Loucy (cell line): ENCODE data around the gene RHAG.

Experiments
- H2AFZ ChIP-seq: fragments of 200-600 bp; sonication (generic); 2 replicates; pipeline ENCODE4 v1.6.0; 2016; ENCODE audit warnings: antibody characterized with exemption, mild to moderate bottlenecking, low read length, moderate library complexity
- H3F3A ChIP-seq: fragments of 200-600 bp; 2 replicates; pipeline ENCODE4 v1.6.0; 2016; ENCODE audit warnings: antibody characterized with exemption, low read depth, mild to moderate bottlenecking
- H3K27me3 ChIP-seq: fragments of 200-600 bp; sonication (generic); 2 replicates; pipeline ENCODE4 v1.6.1; 2014; ENCODE audit warnings: low read length, mild to moderate bottlenecking; ENCODE audit not compliant: insufficient read depth, poor library complexity, severe bottlenecking
- H3K36me3 ChIP-seq: fragments of 200-600 bp; sonication (generic); 2 replicates; pipeline ENCODE4 v1.6.1; 2016; ENCODE audit warnings: low read length; ENCODE audit not compliant: insufficient read depth
- H3K4me1 ChIP-seq: fragments of 200-600 bp; sonication (generic); 2 replicates; pipeline ENCODE4 v1.5.1; 2014; ENCODE audit warnings: low read length, mild to moderate bottlenecking; ENCODE audit not compliant: insufficient read depth, poor library complexity, severe bottlenecking
- H3K4me2 ChIP-seq: fragments of 200-600 bp; sonication (generic); 2 replicates; pipeline ENCODE4 v1.6.0; 2014; ENCODE audit warnings: antibody characterized with exemption, low read length, low read depth, mild to moderate bottlenecking; ENCODE audit not compliant: poor library complexity, severe bottlenecking
- H3K4me3 ChIP-seq: fragments of 200-600 bp; sonication (generic); 2 replicates; pipeline ENCODE4 v1.5.1; 2014; ENCODE audit warnings: low read length, mild to moderate bottlenecking, mixed read lengths; ENCODE audit not compliant: poor library complexity, severe bottlenecking
- H3K79me2 ChIP-seq: fragments of 200-600 bp; sonication (generic); 2 replicates; pipeline ENCODE4 v1.6.1; 2014; ENCODE audit warnings: low read length; ENCODE audit not compliant: insufficient read depth
- H3K9ac ChIP-seq: fragments of 200-600 bp; sonication (generic); 2 replicates; pipeline ENCODE4 v1.6.0; 2014; ENCODE audit warnings: mild to moderate bottlenecking, low read depth, low read length, moderate library complexity; ENCODE audit not compliant: poor library complexity, severe bottlenecking
- H3K9me2 ChIP-seq: fragments of 200-600 bp; sonication (generic); replicated peaks from 2 replicates; pipeline ENCODE4 v1.6.1; 2016; ENCODE audit warnings: low read depth, low read length, mixed read lengths
- H3K9me3 ChIP-seq: fragments of 200-600 bp; sonication (generic); 2 replicates; pipeline ENCODE4 v1.6.1; 2014; ENCODE audit warnings: mild to moderate bottlenecking, antibody characterized with exemption, low read length, low read depth; ENCODE audit not compliant: insufficient read depth
- H4K20me1 ChIP-seq: fragments of 200-600 bp; sonication (generic); 2 replicates; pipeline ENCODE4 v1.6.0; 2014; ENCODE audit warnings: antibody characterized with exemption, low read length, mild to moderate bottlenecking; ENCODE audit not compliant: insufficient read depth, poor library complexity, severe bottlenecking
- EZH2phosphoT487 ChIP-seq: fragments of 200-600 bp; IDR thresholded peaks from 2 replicates; pipeline ENCODE4 v1.6.1; 2018; ENCODE audit warnings: antibody characterized with exemption, mild to moderate bottlenecking, moderate library complexity, borderline replicate concordance
- TF ChIP-seq, protein P1 (sequence below): fragments of 200-600 bp; sonication (generic); conservative IDR thresholded peaks from 2 replicates; pipeline ENCODE4 v1.5.1; 2014; ENCODE audit warnings: mild to moderate bottlenecking, antibody characterized with exemption, low read length

Gene RHAG

DNA sequence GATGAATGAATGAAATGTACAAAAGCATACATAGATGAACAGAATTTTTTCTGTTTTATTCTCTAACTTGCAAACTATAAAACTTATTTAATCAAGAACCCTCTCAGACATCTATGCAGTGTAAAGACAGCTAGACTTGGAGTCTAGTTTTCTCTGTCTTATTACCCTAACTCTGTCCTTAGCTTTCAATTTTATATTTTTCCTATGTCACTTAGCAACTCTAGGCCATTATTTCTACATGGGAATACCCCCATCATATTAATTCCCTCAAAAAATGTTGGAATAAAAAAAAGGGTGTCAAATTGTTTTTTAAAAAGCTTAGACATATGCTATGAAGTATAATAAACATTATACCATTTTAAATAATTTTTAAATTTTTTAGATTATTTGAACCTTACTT lies 1.2 kb downstream of the RHAG start:
- no peak for TF ChIP-seq EZH2phosphoT487
- TF ChIP-seq, protein P1, sequence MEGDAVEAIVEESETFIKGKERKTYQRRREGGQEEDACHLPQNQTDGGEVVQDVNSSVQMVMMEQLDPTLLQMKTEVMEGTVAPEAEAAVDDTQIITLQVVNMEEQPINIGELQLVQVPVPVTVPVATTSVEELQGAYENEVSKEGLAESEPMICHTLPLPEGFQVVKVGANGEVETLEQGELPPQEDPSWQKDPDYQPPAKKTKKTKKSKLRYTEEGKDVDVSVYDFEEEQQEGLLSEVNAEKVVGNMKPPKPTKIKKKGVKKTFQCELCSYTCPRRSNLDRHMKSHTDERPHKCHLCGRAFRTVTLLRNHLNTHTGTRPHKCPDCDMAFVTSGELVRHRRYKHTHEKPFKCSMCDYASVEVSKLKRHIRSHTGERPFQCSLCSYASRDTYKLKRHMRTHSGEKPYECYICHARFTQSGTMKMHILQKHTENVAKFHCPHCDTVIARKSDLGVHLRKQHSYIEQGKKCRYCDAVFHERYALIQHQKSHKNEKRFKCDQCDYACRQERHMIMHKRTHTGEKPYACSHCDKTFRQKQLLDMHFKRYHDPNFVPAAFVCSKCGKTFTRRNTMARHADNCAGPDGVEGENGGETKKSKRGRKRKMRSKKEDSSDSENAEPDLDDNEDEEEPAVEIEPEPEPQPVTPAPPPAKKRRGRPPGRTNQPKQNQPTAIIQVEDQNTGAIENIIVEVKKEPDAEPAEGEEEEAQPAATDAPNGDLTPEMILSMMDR = no peak
- no peak overlapping the region for H2AFZ ChIP-seq
- H3K27me3 ChIP-seq = no peaks in the 10 kb centered on the region
- no peaks in the 10 kb centered on the region for H4K20me1 ChIP-seq
- no peaks in the 10 kb centered on the region for H3K79me2 ChIP-seq
- H3K9ac ChIP-seq = no peak overlapping the region
- H3K9me2 ChIP-seq = no peaks in the 10 kb centered on the region
- no peak overlapping the region for H3K4me2 ChIP-seq
- no peaks in the 10 kb centered on the region for H3K36me3 ChIP-seq
- no peaks in the 10 kb centered on the region for H3K4me1 ChIP-seq
- H3K4me3 ChIP-seq = no peak overlapping the region
- H3K9me3 ChIP-seq = no peaks in the 10 kb centered on the region
- H3F3A ChIP-seq = no peaks in the 10 kb centered on the region

GRCh38 chr6:49634836-49635218 lies 1.8 kb downstream of the RHAG start:
- Histone ChIP-seq H3K27me3 (no peaks in the 10 kb centered on the region), H3K9ac (no peak overlapping the region), H3K4me2 (no peak overlapping the region), H3K79me2 (no peaks in the 10 kb centered on the region), H3K4me3 (no peak overlapping the region), H3K9me2 (no peaks in the 10 kb centered on the region), H3K4me1 (no peaks in the 10 kb centered on the region), H3K9me3 (no peaks in the 10 kb centered on the region), H2AFZ (no peak overlapping the region), H3K36me3 (no peaks in the 10 kb centered on the region), H4K20me1 (no peaks in the 10 kb centered on the region), H3F3A (no peaks in the 10 kb centered on the region)
- no peak for TF ChIP-seq EZH2phosphoT487
- TF ChIP-seq, protein P1 = no peak

GRCh38 chr6:49634092-49634835 lies 2.4 kb downstream of the RHAG start:
- Histone ChIP-seq H3K4me1 (no peaks in the 10 kb centered on the region), H4K20me1 (no peaks in the 10 kb centered on the region), H3F3A (no peaks in the 10 kb centered on the region), H2AFZ (no peak overlapping the region), H3K27me3 (no peaks in the 10 kb centered on the region), H3K9me3 (no peaks in the 10 kb centered on the region), H3K9ac (no peak overlapping the region), H3K9me2 (no peaks in the 10 kb centered on the region), H3K4me3 (no peak overlapping the region), H3K36me3 (no peaks in the 10 kb centered on the region), H3K79me2 (no peaks in the 10 kb centered on the region), H3K4me2 (no peak overlapping the region)
- TF ChIP-seq EZH2phosphoT487 = no peak
- TF ChIP-seq, protein P1 = no peak
